ENCODE data around the gene GET4. TPM values are rescaled to one million over a fixed set of nuclear protein-coding genes. Genes with fewer than 3 reads are reported as not detected.
A peak's percentile ranks its signal among the peaks of the same experiment; 100 is the strongest.

The GET4 gene
- total and polyA plus RNA-seq, 9 donors = 26.6 to 50.2 (median 41.1) TPM

- H3K36me3 ChIP-seq (ENCODE audit: control insufficient read depth, insufficient read depth, low read length) = peaks cover 84% of the 10 kb centered on the region
- whole genome bisulfite sequencing (ENCODE audit: insufficient coverage) = 96% methylated on average over 16 of the region's 20 CpGs
- DNase-seq = no peak
These were observed 15.5 kb downstream of the GET4 start for GRCh38 chr7:891805-892204.

GRCh38 chr7:892648-893593 is 16.6 kb downstream of the GET4 start:
- H3K27me3 ChIP-seq (ENCODE audit: control insufficient read depth, insufficient read depth, low read length) = no peaks in the 10 kb centered on the region
- H3K4me1 ChIP-seq (ENCODE audit: control insufficient read depth, insufficient read depth, low read length) = peaks cover 4% of the 10 kb centered on the region
- H3K36me3 ChIP-seq (ENCODE audit: control insufficient read depth, insufficient read depth, low read length) = peaks cover 80% of the 10 kb centered on the region
- H3K27ac ChIP-seq (ENCODE audit: low read length) = no peak overlapping the region
- WGBS (ENCODE audit: insufficient coverage) = 97% methylated on average over 26 of the region's 48 CpGs
- no peaks in the 10 kb centered on the region for H3K9me3 ChIP-seq (replicated peaks; ENCODE audit: control insufficient read depth, low read depth, low read length)
- H3K4me3 ChIP-seq (ENCODE audit: low read length) = no peak overlapping the region
- no peak for DNase-seq

More at GRCh38 chr7:891805-892204, 15.5 kb downstream of the GET4 start:
- Histone ChIP-seq H3K4me3 (ENCODE audit: low read length) (no peak overlapping the region), H3K9me3 (replicated peaks; ENCODE audit: control insufficient read depth, low read depth, low read length) (no peaks in the 10 kb centered on the region), H3K27ac (ENCODE audit: low read length) (no peak overlapping the region), H3K4me1 (ENCODE audit: control insufficient read depth, insufficient read depth, low read length) (no peaks in the 10 kb centered on the region), H3K27me3 (ENCODE audit: control insufficient read depth, insufficient read depth, low read length) (no peaks in the 10 kb centered on the region)

GRCh38 chr7:893686-894085 is 17.3 kb downstream of the GET4 start:
- no peak overlapping the region for H3K4me3 ChIP-seq (ENCODE audit: low read length)
- H3K27me3 ChIP-seq (ENCODE audit: control insufficient read depth, insufficient read depth, low read length) = no peaks in the 10 kb centered on the region
- H3K36me3 ChIP-seq (ENCODE audit: control insufficient read depth, insufficient read depth, low read length) = peaks cover 78% of the 10 kb centered on the region
- peaks cover 12% of the 10 kb centered on the region for H3K4me1 ChIP-seq (ENCODE audit: control insufficient read depth, insufficient read depth, low read length)
- 91% methylated on average over 13 of the region's 19 CpGs for WGBS (ENCODE audit: insufficient coverage)
- H3K9me3 ChIP-seq (replicated peaks; ENCODE audit: control insufficient read depth, low read depth, low read length) = no peaks in the 10 kb centered on the region
- no peak for DNase-seq
- no peak overlapping the region for H3K27ac ChIP-seq (ENCODE audit: low read length)

DNA sequence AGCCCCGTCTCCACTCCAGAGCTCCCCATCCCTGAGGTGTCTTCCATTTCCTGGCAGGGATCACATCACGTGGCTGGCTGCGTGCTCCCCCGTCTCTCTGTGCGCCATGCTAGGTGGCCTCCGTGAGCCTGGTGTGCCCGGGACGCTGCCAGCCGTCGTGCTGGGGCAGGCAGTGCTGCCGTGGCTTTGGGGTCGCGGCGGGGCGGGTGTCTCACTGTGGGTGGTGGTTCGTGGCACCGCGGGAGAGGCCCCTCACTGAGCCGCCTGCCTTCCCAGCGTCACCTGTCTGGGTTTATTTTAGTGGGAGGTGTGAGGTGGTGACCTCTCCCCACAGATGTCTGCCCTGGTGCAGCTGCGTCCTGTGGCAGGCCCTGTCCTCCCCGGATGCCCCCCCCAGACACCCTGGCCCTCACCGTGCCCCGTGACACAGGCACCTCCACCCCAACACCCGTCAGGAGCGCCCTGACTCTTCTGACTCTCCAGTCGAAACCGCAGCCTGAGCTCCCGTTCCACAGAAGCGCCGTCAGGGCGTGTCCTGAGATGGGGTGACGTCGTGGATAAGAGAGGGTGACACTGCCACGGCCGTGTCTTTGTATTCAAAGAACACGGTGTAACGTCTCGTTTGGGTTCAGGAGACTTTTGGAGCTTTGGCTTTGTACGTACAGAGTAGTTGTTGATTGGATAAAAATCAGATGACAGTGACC is 18.0 kb downstream of the GET4 start:
- Histone ChIP-seq H3K27ac (ENCODE audit: low read length) (no peak overlapping the region), H3K9me3 (replicated peaks; ENCODE audit: control insufficient read depth, low read depth, low read length) (no peaks in the 10 kb centered on the region), H3K27me3 (ENCODE audit: control insufficient read depth, insufficient read depth, low read length) (no peaks in the 10 kb centered on the region), H3K4me1 (ENCODE audit: control insufficient read depth, insufficient read depth, low read length) (peaks cover 12% of the 10 kb centered on the region), H3K4me3 (ENCODE audit: low read length) (no peak overlapping the region), H3K36me3 (ENCODE audit: control insufficient read depth, insufficient read depth, low read length) (peaks cover 73% of the 10 kb centered on the region)
- no peak for DNase-seq
- 92% methylated on average over 34 of the region's 40 CpGs for WGBS (ENCODE audit: insufficient coverage)

DNA sequence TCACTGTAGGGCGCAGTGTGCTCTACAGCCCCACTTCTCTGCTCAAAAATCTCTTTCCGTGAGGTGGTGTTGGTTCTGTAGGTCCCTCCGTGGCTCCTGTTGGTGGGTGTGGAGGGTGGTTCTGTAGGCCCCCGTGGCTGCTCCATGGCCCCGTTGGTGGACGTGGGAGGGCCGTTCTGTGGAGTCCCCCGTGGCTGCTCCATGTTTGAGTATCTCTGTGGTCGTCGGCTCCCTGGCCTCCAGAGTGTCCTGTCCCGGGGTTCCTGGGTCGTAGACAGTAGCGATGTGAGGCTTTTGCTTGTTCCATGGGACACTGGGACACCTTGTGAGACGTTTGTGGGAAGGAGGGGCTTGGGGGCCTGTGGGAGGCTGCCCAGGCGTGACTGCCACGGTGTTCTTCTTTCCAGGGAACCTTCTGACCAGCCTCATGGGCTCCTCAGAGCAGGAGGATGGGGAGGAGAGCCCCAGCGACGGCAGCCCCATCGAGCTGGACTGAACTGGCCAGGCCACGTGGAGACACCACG is 18.6 kb downstream of the GET4 start:
- Histone ChIP-seq H3K4me1 (ENCODE audit: control insufficient read depth, insufficient read depth, low read length) (peaks cover 12% of the 10 kb centered on the region), H3K9me3 (replicated peaks; ENCODE audit: control insufficient read depth, low read depth, low read length) (no peaks in the 10 kb centered on the region), H3K27me3 (ENCODE audit: control insufficient read depth, insufficient read depth, low read length) (no peaks in the 10 kb centered on the region), H3K27ac (ENCODE audit: low read length) (no peak overlapping the region), H3K4me3 (ENCODE audit: low read length) (no peak overlapping the region), H3K36me3 (ENCODE audit: control insufficient read depth, insufficient read depth, low read length) (peaks cover 72% of the 10 kb centered on the region)
- DNase-seq = no peak
- 88% methylated on average over 17 of the region's 21 CpGs for WGBS (ENCODE audit: insufficient coverage)

- no peak overlapping the region for H3K27ac ChIP-seq (ENCODE audit: low read length)
- H3K9me3 ChIP-seq (replicated peaks; ENCODE audit: control insufficient read depth, low read depth, low read length) = no peaks in the 10 kb centered on the region
- H3K4me3 ChIP-seq (ENCODE audit: low read length) = no peak overlapping the region
- WGBS (ENCODE audit: insufficient coverage) = 92% methylated on average over 52 of the region's 52 CpGs
- H3K27me3 ChIP-seq (ENCODE audit: control insufficient read depth, insufficient read depth, low read length) = no peaks in the 10 kb centered on the region
- no peak for DNase-seq
- H3K36me3 ChIP-seq (ENCODE audit: control insufficient read depth, insufficient read depth, low read length) = peaks cover 69% of the 10 kb centered on the region
- H3K4me1 ChIP-seq (ENCODE audit: control insufficient read depth, insufficient read depth, low read length) = peaks cover 12% of the 10 kb centered on the region
These were observed 19.2 kb downstream of the GET4 start for GRCh38 chr7:895451-896052.

- no peaks in the 10 kb centered on the region for H3K9me3 ChIP-seq (replicated peaks; ENCODE audit: control insufficient read depth, low read depth, low read length)
- no peak overlapping the region for H3K27ac ChIP-seq (ENCODE audit: low read length)
- no peak for DNase-seq
- no peaks in the 10 kb centered on the region for H3K27me3 ChIP-seq (ENCODE audit: control insufficient read depth, insufficient read depth, low read length)
- H3K4me1 ChIP-seq (ENCODE audit: control insufficient read depth, insufficient read depth, low read length) = peaks cover 20% of the 10 kb centered on the region
- 83% methylated on average over 31 of the region's 42 CpGs for WGBS (ENCODE audit: insufficient coverage)
- H3K36me3 ChIP-seq (ENCODE audit: control insufficient read depth, insufficient read depth, low read length) = peaks cover 59% of the 10 kb centered on the region
- H3K4me3 ChIP-seq (ENCODE audit: low read length) = no peak overlapping the region
These were observed 20.2 kb downstream of the GET4 start for GRCh38 chr7:896346-897075.

- no peaks in the 10 kb centered on the region for H3K9me3 ChIP-seq (replicated peaks; ENCODE audit: control insufficient read depth, low read depth, low read length)
- no peak for DNase-seq
- no peaks in the 10 kb centered on the region for H3K27me3 ChIP-seq (ENCODE audit: control insufficient read depth, insufficient read depth, low read length)
- no peak overlapping the region for H3K4me3 ChIP-seq (ENCODE audit: low read length)
- 82% methylated on average over 13 of the region's 14 CpGs for WGBS (ENCODE audit: insufficient coverage)
- no peak overlapping the region for H3K27ac ChIP-seq (ENCODE audit: low read length)
- H3K4me1 ChIP-seq (ENCODE audit: control insufficient read depth, insufficient read depth, low read length) = peaks cover 20% of the 10 kb centered on the region
- H3K36me3 ChIP-seq (ENCODE audit: control insufficient read depth, insufficient read depth, low read length) = peaks cover 53% of the 10 kb centered on the region
These were observed 20.7 kb downstream of the GET4 start for GRCh38 chr7:897086-897485.

- H3K4me3 ChIP-seq (ENCODE audit: low read length) = no peak overlapping the region
- WGBS (ENCODE audit: insufficient coverage) = 49% methylated on average over 22 of the region's 27 CpGs
- H3K27me3 ChIP-seq (ENCODE audit: control insufficient read depth, insufficient read depth, low read length) = no peaks in the 10 kb centered on the region
- DNase-seq = peak; percentile 75
- H3K4me1 ChIP-seq (ENCODE audit: control insufficient read depth, insufficient read depth, low read length) = peaks cover 20% of the 10 kb centered on the region
- H3K36me3 ChIP-seq (ENCODE audit: control insufficient read depth, insufficient read depth, low read length) = peaks cover 45% of the 10 kb centered on the region
- H3K9me3 ChIP-seq (replicated peaks; ENCODE audit: control insufficient read depth, low read depth, low read length) = no peaks in the 10 kb centered on the region
- peak overlapping the region; percentile 29 for H3K27ac ChIP-seq (ENCODE audit: low read length)
These were observed 21.5 kb downstream of the GET4 start for GRCh38 chr7:897771-898376.
